HG02610 (cell line): ENCODE results near the gene C2CD2L.
A peak's percentile ranks its signal among the peaks of the same experiment; 100 is the strongest.
"Not testable (repeated sequence)": the region's sequence is repeated elsewhere in the genome, so short reads cannot be mapped to it uniquely, and the experiment has no call there.

Experiments used
- ATAC-seq: cut with Tn5 transposase; IDR thresholded peaks from one replicate; pipeline ENCODE4 v1.9.1; 2021; ENCODE audit warnings: mild to moderate bottlenecking, moderate library complexity; ENCODE audit not compliant: unreplicated experiment

Gene C2CD2L

GRCh38 chr11:119092880-119093842 is 14.0 kb upstream of the C2CD2L start:
- no peak for ATAC-seq

GRCh38 chr11:119093942-119094815 is 13.0 kb upstream of the C2CD2L start:
- ATAC-seq: peak; percentile 1

GRCh38 chr11:119094816-119095065 is 12.4 kb upstream of the C2CD2L start:
- ATAC-seq: peak; percentile 28

- peak; percentile 84 for ATAC-seq
Measured at GRCh38 chr11:119095066-119095880, 11.9 kb upstream of the C2CD2L start.

- ATAC-seq: no peak
Measured at GRCh38 chr11:119099711-119100110, 7.4 kb upstream of the C2CD2L start.

GRCh38 chr11:119100246-119100970 is 6.7 kb upstream of the C2CD2L start:
- ATAC-seq: no peak

- peak; percentile 19 for ATAC-seq
Measured at GRCh38 chr11:119100994-119101758, 6.0 kb upstream of the C2CD2L start.

GRCh38 chr11:119101759-119102423 is 5.3 kb upstream of the C2CD2L start, which contains the start of gene DPAGT1:
Gene DPAGT1, minus strand, starts transcription at chr11:119101853. Its CDS starts 198 bp downstream, at chr11:119101655.
- ATAC-seq: peak; percentile 82

- ATAC-seq: not testable (repeated sequence)
Measured at GRCh38 chr11:119103161-119103664, 3.9 kb upstream of the C2CD2L start.

GRCh38 chr11:119103793-119104192 is 3.4 kb upstream of the C2CD2L start:
- no peak for ATAC-seq

GRCh38 chr11:119107538-119108145 is 498 bp downstream of the C2CD2L start:
- ATAC-seq: peak; percentile 14

- no peak for ATAC-seq
Measured at GRCh38 chr11:119108146-119108856, 1.2 kb downstream of the C2CD2L start.

- no peak for ATAC-seq
Measured at GRCh38 chr11:119108857-119109221, 1.7 kb downstream of the C2CD2L start.

GRCh38 chr11:119109843-119110242 is 2.7 kb downstream of the C2CD2L start:
- ATAC-seq: no peak

- ATAC-seq: no peak
Measured at GRCh38 chr11:119110439-119110838, 3.3 kb downstream of the C2CD2L start.

- no peak for ATAC-seq
Measured at GRCh38 chr11:119111361-119111925, 4.3 kb downstream of the C2CD2L start.

GRCh38 chr11:119112314-119113020 is 5.3 kb downstream of the C2CD2L start:
- no peak for ATAC-seq
